Ascending aorta (tissue), 2 donors: Measurements from ENCODE around the gene UTP15. TPM values are rescaled to one million over a fixed set of nuclear protein-coding genes. Genes with fewer than 3 reads are reported as not detected.
A peak's percentile ranks its signal among the peaks of the same experiment; 100 is the strongest.

Source experiments
- DNase-seq, 2 donors: peaks; one replicate each; pipeline ENCODE4 v3.0.0-alpha.2; 2019; ENCODE audit warnings: low spot score in 2 of 2
- H3K27ac ChIP-seq, 2 donors: fragments of 200-600 bp; sonication (generic); one replicate each; pipeline ENCODE4 v1.5.1; 2016 to 2017; ENCODE audit warnings: mild to moderate bottlenecking in 1 of 2
- H3K27me3 ChIP-seq: fragments of 200-600 bp; sonication (generic); one replicate; pipeline ENCODE4 v1.5.1; 2017
- H3K36me3 ChIP-seq, 2 donors: fragments of 200-600 bp; sonication (generic); one replicate each; pipeline ENCODE4 v1.5.1; 2016
- H3K4me1 ChIP-seq, 2 donors: fragments of 200-600 bp; sonication (generic); one replicate each; pipeline ENCODE4 v1.5.1; 2016 to 2017; ENCODE audit warnings: mild to moderate bottlenecking in 1 of 2
- H3K4me3 ChIP-seq, 2 donors: fragments of 200-600 bp; sonication (generic); one replicate each; pipeline ENCODE4 v1.5.1; 2016 to 2017; ENCODE audit warnings: mild to moderate bottlenecking in 1 of 2
- H3K9me3 ChIP-seq, 2 donors: fragments of 200-600 bp; sonication (generic); one replicate each; pipeline ENCODE4 v1.5.1; 2016
- CTCF ChIP-seq, 3 experiments: fragments of 200-600 bp in 2 of 3; fragments of 450-650 bp in 1 of 3; sonication (generic) in 2 of 3; IDR thresholded peaks; one replicate each; pipeline ENCODE4 v1.5.1; 2016 to 2019; ENCODE audit warnings: antibody characterized with exemption in 3 of 3, mild to moderate bottlenecking in 1 of 3, moderate library complexity in 1 of 3
- intact Hi-C: fragments of 100-400 bp; cut with DNase I; formaldehyde crosslinking; loops from one replicate; pipeline ENCODE4 v1.15.1; 2023
- total RNA-seq: library from RNA; depleted of rRNA; stranded (reverse); fragments of >200 nt; gene quantifications from one replicate; pipeline ENCODE4 v1.1.0, GENCODE V29; 2016

The UTP15 gene
- total RNA-seq, 1 donor from 2014 or later = 4.9 TPM

GRCh38 chr5:73626814-73627313 lies 61.3 kb downstream of the UTP15 start:
- Histone ChIP-seq H3K27ac (peak overlapping the region; percentile 91), H3K36me3 (no peaks in the 10 kb centered on the region), H3K27me3 (no peaks in the 10 kb centered on the region), H3K4me1 (peaks cover 0 to 7% of the 10 kb centered on the region in 2 donors), H3K4me3 (peak overlapping the region; percentile 81 to 95), H3K9me3 (no peaks in the 10 kb centered on the region)
- DNase-seq = no peak
- intact Hi-C loops = loop anchor here (5.0 kb wide), 2 partner anchors 45 to 120 kb away; no protein-coding TSS in a partner anchor
- TF ChIP-seq CTCF (IDR thresholded peaks at IDR 0.05) = no peak

- Histone ChIP-seq H3K36me3 (no peaks in the 10 kb centered on the region), H3K9me3 (no peaks in the 10 kb centered on the region), H3K27ac (no peak overlapping the region), H3K27me3 (no peaks in the 10 kb centered on the region), H3K4me3 (no peak overlapping the region), H3K4me1 (peaks cover 0 to 7% of the 10 kb centered on the region in 2 donors)
- TF ChIP-seq CTCF (IDR thresholded peaks at IDR 0.05) = no peak
- intact Hi-C loops = loop anchor here (5.0 kb wide), 2 partner anchors 43 to 118 kb away; no protein-coding TSS in a partner anchor
- DNase-seq = no peak
Measured at GRCh38 chr5:73629456-73629855, 63.9 kb downstream of the UTP15 start.

- intact Hi-C loops = no loop called here
- Histone ChIP-seq H3K27me3 (no peaks in the 10 kb centered on the region), H3K4me1 (peaks cover 0 to 2% of the 10 kb centered on the region in 2 donors), H3K27ac (no peak overlapping the region), H3K9me3 (no peaks in the 10 kb centered on the region), H3K36me3 (no peaks in the 10 kb centered on the region), H3K4me3 (no peak overlapping the region)
- DNase-seq = no peak
- TF ChIP-seq CTCF (IDR thresholded peaks at IDR 0.05) = no peak
Measured at GRCh38 chr5:73630765-73631164, 65.2 kb downstream of the UTP15 start.

GRCh38 chr5:73631500-73631899 lies 66.0 kb downstream of the UTP15 start:
- H3K4me1 ChIP-seq = peaks cover 0 to 2% of the 10 kb centered on the region in 2 donors
- H3K27ac ChIP-seq = no peak overlapping the region
- no peaks in the 10 kb centered on the region for H3K27me3 ChIP-seq
- no peak overlapping the region for H3K4me3 ChIP-seq
- no peaks in the 10 kb centered on the region for H3K36me3 ChIP-seq
- no peaks in the 10 kb centered on the region for H3K9me3 ChIP-seq
- no peak for DNase-seq
- no peak for TF ChIP-seq CTCF (IDR thresholded peaks at IDR 0.05)
- intact Hi-C loops = no loop called here

Other genes starting within 250 kb of the UTP15 start
- 7.1 TPM for gene FOXD1, start 117.0 kb upstream of the UTP15 start, total RNA-seq
- 235 TPM for gene BTF3, start 67.3 kb upstream of the UTP15 start, total RNA-seq
- gene ANKRA2, start 104 bp upstream of the UTP15 start, total RNA-seq = 6.9 TPM
- gene ARHGEF28, start 60.5 kb downstream of the UTP15 start, total RNA-seq = 15.1 TPM